ENCODE data around the gene LIF.

Gene LIF

GRCh38 chr22:30275625-30276024 is 29.1 kb upstream of the LIF start:
- H3K27me3 ChIP-seq (ENCODE audit: insufficient read depth, low read depth, severe bottlenecking), result no peaks in the 10 kb centered on the region
- H3K9me3 ChIP-seq (ENCODE audit: severe bottlenecking), result no peaks in the 10 kb centered on the region
- H3K27ac ChIP-seq, result no peak overlapping the region
- no peak for TF ChIP-seq CTCF (IDR thresholded peaks at IDR 0.05; ENCODE audit: low read depth, low read length)
- no peak for DNase-seq
- H3K4me3 ChIP-seq (ENCODE audit: low read depth, low read length), result no peak overlapping the region
- H3K36me3 ChIP-seq, result no peaks in the 10 kb centered on the region

GRCh38 chr22:30274437-30274812 is 27.9 kb upstream of the LIF start:
- H3K27me3 ChIP-seq (ENCODE audit: insufficient read depth, low read depth, severe bottlenecking), result no peaks in the 10 kb centered on the region
- DNase-seq, result no peak
- no peak overlapping the region for H3K27ac ChIP-seq
- no peak overlapping the region for H3K4me3 ChIP-seq (ENCODE audit: low read depth, low read length)
- no peak for TF ChIP-seq CTCF (IDR thresholded peaks at IDR 0.05; ENCODE audit: low read depth, low read length)
- no peaks in the 10 kb centered on the region for H3K36me3 ChIP-seq
- H3K9me3 ChIP-seq (ENCODE audit: severe bottlenecking), result no peaks in the 10 kb centered on the region

GRCh38 chr22:30273711-30274436 is 27.3 kb upstream of the LIF start:
- H3K4me3 ChIP-seq (ENCODE audit: low read depth, low read length), result no peak overlapping the region
- no peak for DNase-seq
- no peaks in the 10 kb centered on the region for H3K9me3 ChIP-seq (ENCODE audit: severe bottlenecking)
- no peak for TF ChIP-seq CTCF (IDR thresholded peaks at IDR 0.05; ENCODE audit: low read depth, low read length)
- no peak overlapping the region for H3K27ac ChIP-seq
- H3K27me3 ChIP-seq (ENCODE audit: insufficient read depth, low read depth, severe bottlenecking), result no peaks in the 10 kb centered on the region
- H3K36me3 ChIP-seq, result no peaks in the 10 kb centered on the region

- no peak for DNase-seq
- no peaks in the 10 kb centered on the region for H3K27me3 ChIP-seq (ENCODE audit: insufficient read depth, low read depth, severe bottlenecking)
- no peak overlapping the region for H3K27ac ChIP-seq
- H3K36me3 ChIP-seq, result no peaks in the 10 kb centered on the region
- no peak overlapping the region for H3K4me3 ChIP-seq (ENCODE audit: low read depth, low read length)
- no peaks in the 10 kb centered on the region for H3K9me3 ChIP-seq (ENCODE audit: severe bottlenecking)
- no peak for TF ChIP-seq CTCF (IDR thresholded peaks at IDR 0.05; ENCODE audit: low read depth, low read length)
Measured at GRCh38 chr22:30272781-30273601, 26.4 kb upstream of the LIF start.

GRCh38 chr22:30270832-30271231 is 24.3 kb upstream of the LIF start:
- no peaks in the 10 kb centered on the region for H3K9me3 ChIP-seq (ENCODE audit: severe bottlenecking)
- H3K36me3 ChIP-seq, result no peaks in the 10 kb centered on the region
- no peaks in the 10 kb centered on the region for H3K27me3 ChIP-seq (ENCODE audit: insufficient read depth, low read depth, severe bottlenecking)
- no peak for DNase-seq
- H3K27ac ChIP-seq, result no peak overlapping the region
- TF ChIP-seq CTCF (IDR thresholded peaks at IDR 0.05; ENCODE audit: low read depth, low read length), result no peak
- H3K4me3 ChIP-seq (ENCODE audit: low read depth, low read length), result no peak overlapping the region
